Skeletal muscle satellite cell (primary cell): ENCODE results near the gene TIMM23.
A peak's percentile ranks its signal among the peaks of the same experiment; 100 is the strongest.

Experiments used
- H3K27me3 ChIP-seq: 2 replicates; pipeline ENCODE4 v1.7.0; 2013; ENCODE audit warnings: low read length; ENCODE audit not compliant: control insufficient read depth, insufficient read depth
- H3K36me3 ChIP-seq: 2 replicates; pipeline ENCODE4 v1.7.0; 2013; ENCODE audit warnings: mild to moderate bottlenecking, control low read depth, low read length; ENCODE audit not compliant: insufficient read depth
- H3K4me1 ChIP-seq: 2 replicates; pipeline ENCODE4 v1.7.0; 2013; ENCODE audit warnings: low read length; ENCODE audit not compliant: control insufficient read depth, insufficient read depth
- H3K4me2 ChIP-seq: 2 replicates; pipeline ENCODE4 v1.7.0; 2013; ENCODE audit warnings: mild to moderate bottlenecking, low read length
- H3K4me3 ChIP-seq: 2 replicates; pipeline ENCODE4 v1.7.0; 2013; ENCODE audit warnings: low read length
- H3K9ac ChIP-seq: 2 replicates; pipeline ENCODE4 v1.7.0; 2013; ENCODE audit warnings: mild to moderate bottlenecking, low read depth, low read length, moderate library complexity
- H3K9me3 ChIP-seq: replicated peaks from 2 replicates; pipeline ENCODE4 v1.7.0; 2013; ENCODE audit warnings: mild to moderate bottlenecking, control low read depth, low read length

The TIMM23 gene

DNA sequence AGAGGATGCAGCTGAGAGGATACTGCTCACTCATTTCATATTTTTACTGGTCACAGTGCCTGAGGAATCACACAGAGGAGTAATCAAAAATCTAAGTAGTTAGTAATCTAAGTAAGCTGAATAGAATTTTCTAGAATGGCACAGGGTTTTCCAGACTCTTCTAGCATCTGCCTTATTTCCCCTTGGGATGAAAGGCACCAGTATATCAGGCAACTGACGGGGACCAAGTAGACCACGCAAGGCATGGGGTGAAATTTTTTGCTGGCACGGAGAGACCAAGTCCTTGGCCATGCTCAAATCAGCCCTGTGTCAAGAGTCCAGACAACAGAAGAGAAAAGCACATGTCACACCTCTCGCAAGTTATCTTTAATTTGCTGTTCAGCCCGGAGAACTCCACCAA lies 43.9 kb downstream of the TIMM23 start:
- no peak overlapping the region for H3K4me3 ChIP-seq
- H3K9me3 ChIP-seq = no peaks in the 10 kb centered on the region
- H3K4me2 ChIP-seq = no peak overlapping the region
- peaks cover 49% of the 10 kb centered on the region for H3K36me3 ChIP-seq
- no peaks in the 10 kb centered on the region for H3K27me3 ChIP-seq
- no peak overlapping the region for H3K9ac ChIP-seq
- peaks cover 31% of the 10 kb centered on the region for H3K4me1 ChIP-seq

DNA sequence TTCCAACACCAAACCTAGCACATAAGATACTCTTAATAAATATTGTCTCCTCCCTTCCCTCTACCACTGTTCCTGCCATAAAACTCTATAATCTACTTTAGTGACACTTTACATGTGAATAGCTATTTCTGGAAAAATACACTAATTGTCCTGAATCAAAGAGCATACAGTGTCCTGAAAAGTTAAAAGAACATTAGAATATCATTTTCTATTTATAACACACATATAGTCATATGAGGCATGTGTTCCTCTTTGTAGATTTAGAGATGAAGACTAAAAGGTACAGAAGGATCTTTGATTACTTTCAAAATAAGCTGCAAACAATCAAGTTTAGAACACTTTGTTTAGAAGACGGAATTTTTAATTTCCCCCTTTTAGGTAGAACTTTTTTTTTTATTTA lies 44.5 kb downstream of the TIMM23 start:
- H3K4me1 ChIP-seq = peaks cover 37% of the 10 kb centered on the region
- peaks cover 47% of the 10 kb centered on the region for H3K36me3 ChIP-seq
- H3K4me2 ChIP-seq = no peak overlapping the region
- no peaks in the 10 kb centered on the region for H3K27me3 ChIP-seq
- no peak overlapping the region for H3K9ac ChIP-seq
- no peak overlapping the region for H3K4me3 ChIP-seq
- H3K9me3 ChIP-seq = no peaks in the 10 kb centered on the region

- H3K4me1 ChIP-seq = peaks cover 46% of the 10 kb centered on the region
- H3K4me3 ChIP-seq = no peak overlapping the region
- no peaks in the 10 kb centered on the region for H3K27me3 ChIP-seq
- peaks cover 38% of the 10 kb centered on the region for H3K36me3 ChIP-seq
- H3K9ac ChIP-seq = no peak overlapping the region
- H3K4me2 ChIP-seq = no peak overlapping the region
- no peaks in the 10 kb centered on the region for H3K9me3 ChIP-seq
These were observed 45.4 kb downstream of the TIMM23 start for GRCh38 chr10:46017733-46018132.

DNA sequence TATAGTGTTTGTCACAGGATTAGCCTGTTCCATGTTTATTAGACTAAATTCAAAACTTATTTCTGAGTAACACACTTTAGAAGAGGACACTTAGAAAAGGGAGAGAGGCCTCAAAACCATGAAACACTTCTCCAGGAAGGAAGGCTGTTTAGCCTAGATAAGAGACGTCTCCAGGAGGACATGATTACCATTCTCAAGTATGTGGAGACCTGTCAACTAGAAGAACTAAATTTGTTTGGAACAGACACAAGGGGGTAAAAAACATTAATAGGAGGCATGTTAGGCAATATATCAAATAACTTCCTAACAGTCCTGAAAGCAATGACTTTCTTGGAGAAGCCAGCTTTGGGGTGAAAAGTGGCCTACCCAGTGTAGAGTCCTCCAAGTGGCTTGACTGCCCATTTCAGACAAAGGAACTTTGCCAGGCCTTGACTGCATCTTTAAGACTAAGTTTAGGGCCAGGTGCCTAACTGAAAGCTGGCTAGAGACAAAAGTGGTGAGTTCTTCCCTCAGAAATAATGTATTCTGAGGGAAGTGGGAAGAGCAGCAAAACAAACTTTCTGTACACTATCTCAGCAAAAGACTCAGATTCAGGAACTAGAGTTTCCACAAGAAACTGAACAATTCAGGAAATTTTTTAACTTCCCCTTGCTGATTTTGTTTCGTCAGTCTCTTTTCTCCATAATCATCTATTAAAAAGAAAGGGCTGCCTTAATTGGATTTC lies 46.3 kb downstream of the TIMM23 start:
- H3K4me2 ChIP-seq = no peak overlapping the region
- H3K4me1 ChIP-seq = peaks cover 49% of the 10 kb centered on the region

DNA sequence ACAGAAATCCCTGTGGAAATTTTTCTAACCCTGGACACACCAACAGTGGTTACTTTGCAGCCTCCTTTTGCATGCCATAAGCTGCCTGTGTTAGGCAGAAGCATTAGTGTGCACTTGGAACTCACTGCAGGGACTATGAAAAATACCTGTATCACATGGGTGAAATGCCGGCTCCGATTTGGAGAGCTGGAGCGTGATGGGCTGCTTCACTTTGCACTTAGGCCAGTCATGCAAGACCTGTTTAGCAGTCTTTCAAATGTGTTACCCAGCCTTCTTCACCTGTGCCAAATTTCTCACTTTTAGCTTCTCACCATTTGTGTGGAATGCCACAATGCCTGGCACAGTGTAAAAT lies 46.9 kb downstream of the TIMM23 start:
- Histone ChIP-seq H3K4me2 (no peak overlapping the region), H3K9me3 (no peaks in the 10 kb centered on the region), H3K4me3 (no peak overlapping the region), H3K9ac (no peak overlapping the region), H3K27me3 (no peaks in the 10 kb centered on the region), H3K4me1 (peaks cover 54% of the 10 kb centered on the region), H3K36me3 (peaks cover 24% of the 10 kb centered on the region)

More for the DNA sequence above, 46.3 kb downstream of the TIMM23 start:
- Histone ChIP-seq H3K9me3 (no peaks in the 10 kb centered on the region), H3K9ac (no peak overlapping the region), H3K36me3 (peaks cover 29% of the 10 kb centered on the region), H3K4me3 (no peak overlapping the region), H3K27me3 (no peaks in the 10 kb centered on the region)

GRCh38 chr10:46019569-46020343 lies 47.5 kb downstream of the TIMM23 start:
- Histone ChIP-seq H3K27me3 (no peaks in the 10 kb centered on the region), H3K4me2 (peak overlapping the region; percentile 12), H3K9me3 (no peaks in the 10 kb centered on the region), H3K9ac (no peak overlapping the region), H3K36me3 (peaks cover 18% of the 10 kb centered on the region), H3K4me3 (no peak overlapping the region), H3K4me1 (peaks cover 55% of the 10 kb centered on the region)

- no peak overlapping the region for H3K9ac ChIP-seq
- H3K9me3 ChIP-seq = no peaks in the 10 kb centered on the region
- peak overlapping the region; percentile 12 for H3K4me2 ChIP-seq
- H3K4me1 ChIP-seq = peaks cover 57% of the 10 kb centered on the region
- H3K4me3 ChIP-seq = no peak overlapping the region
- no peaks in the 10 kb centered on the region for H3K27me3 ChIP-seq
- H3K36me3 ChIP-seq = peaks cover 13% of the 10 kb centered on the region
These were observed 48.0 kb downstream of the TIMM23 start for GRCh38 chr10:46020344-46020657.

DNA sequence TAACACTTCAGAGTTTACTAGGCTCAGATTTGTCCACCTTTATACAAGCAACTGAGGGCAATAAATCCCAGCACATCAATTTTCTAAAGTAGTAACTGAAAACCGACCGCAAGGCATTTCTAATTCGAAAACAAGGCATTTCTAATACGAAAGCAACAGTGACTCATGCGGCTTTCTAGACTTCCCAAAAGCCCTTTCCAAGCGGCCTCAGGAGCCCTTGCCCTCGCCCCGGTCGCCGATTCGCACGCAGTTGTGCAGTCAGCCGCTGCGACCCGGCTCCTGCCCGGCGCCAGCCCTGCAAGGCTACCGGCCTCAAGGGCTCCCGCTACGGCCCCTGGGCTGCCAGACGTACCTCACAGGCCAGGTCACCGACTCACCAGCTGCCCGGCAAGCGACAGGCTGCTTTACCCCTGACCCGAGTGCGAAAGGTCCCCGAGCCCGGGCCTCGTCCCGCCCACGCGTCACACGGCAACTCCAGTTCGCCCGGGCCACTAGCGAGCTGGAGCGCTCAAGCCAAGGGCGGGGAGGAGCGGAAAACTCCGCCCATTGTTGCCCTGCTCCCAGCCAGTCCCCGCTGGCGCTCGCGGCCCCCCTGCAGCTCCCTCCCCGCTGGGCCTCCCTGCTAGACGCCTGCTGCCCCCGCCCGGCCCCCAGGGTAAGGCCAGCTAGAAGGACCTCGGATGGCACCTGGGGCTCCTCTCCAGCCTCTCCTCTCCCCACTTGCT lies 50.9 kb downstream of the TIMM23 start:
- peak overlapping the region; percentile 85 for H3K4me3 ChIP-seq
- H3K4me1 ChIP-seq = peaks cover 70% of the 10 kb centered on the region
- H3K4me2 ChIP-seq = peak overlapping the region; percentile 96
- H3K27me3 ChIP-seq = no peaks in the 10 kb centered on the region
- H3K36me3 ChIP-seq = peaks cover 2% of the 10 kb centered on the region
- no peaks in the 10 kb centered on the region for H3K9me3 ChIP-seq
- peak overlapping the region; percentile 87 for H3K9ac ChIP-seq

- Histone ChIP-seq H3K4me1 (peaks cover 70% of the 10 kb centered on the region), H3K9me3 (no peaks in the 10 kb centered on the region), H3K4me2 (no peak overlapping the region), H3K9ac (peak overlapping the region; percentile 16), H3K36me3 (peaks cover 2% of the 10 kb centered on the region), H3K4me3 (no peak overlapping the region), H3K27me3 (no peaks in the 10 kb centered on the region)
These were observed 52.7 kb downstream of the TIMM23 start for GRCh38 chr10:46024948-46025347.

GRCh38 chr10:46025406-46025805 lies 53.1 kb downstream of the TIMM23 start:
- Histone ChIP-seq H3K36me3 (peaks cover 2% of the 10 kb centered on the region), H3K4me2 (no peak overlapping the region), H3K9ac (no peak overlapping the region), H3K9me3 (no peaks in the 10 kb centered on the region), H3K4me3 (no peak overlapping the region), H3K4me1 (peaks cover 65% of the 10 kb centered on the region), H3K27me3 (no peaks in the 10 kb centered on the region)

GRCh38 chr10:46026106-46026505 lies 53.8 kb downstream of the TIMM23 start:
- Histone ChIP-seq H3K9me3 (no peaks in the 10 kb centered on the region), H3K9ac (no peak overlapping the region), H3K4me2 (peak overlapping the region; percentile 21), H3K27me3 (no peaks in the 10 kb centered on the region), H3K4me3 (no peak overlapping the region), H3K36me3 (peaks cover 2% of the 10 kb centered on the region), H3K4me1 (peaks cover 63% of the 10 kb centered on the region)
